Erythroblast (primary cell): Measurements from ENCODE around the gene LRRC47.

Experiments
- DNase-seq, 2 experiments: peaks; one replicate each; lab custom pipeline; 2025; lab: John Stamatoyannopoulos, UW
- GATA1 ChIP-seq: IDR thresholded peaks from 2 replicates; pipeline ENCODE4 v1.6.1; 2011; ENCODE audit warnings: low read depth, mild to moderate bottlenecking, control low read depth, low read length, moderate library complexity
- POLR2A ChIP-seq: IDR thresholded peaks from 2 replicates; pipeline ENCODE4 v1.6.1; 2011; ENCODE audit warnings: mild to moderate bottlenecking, low read length

The LRRC47 gene

DNA sequence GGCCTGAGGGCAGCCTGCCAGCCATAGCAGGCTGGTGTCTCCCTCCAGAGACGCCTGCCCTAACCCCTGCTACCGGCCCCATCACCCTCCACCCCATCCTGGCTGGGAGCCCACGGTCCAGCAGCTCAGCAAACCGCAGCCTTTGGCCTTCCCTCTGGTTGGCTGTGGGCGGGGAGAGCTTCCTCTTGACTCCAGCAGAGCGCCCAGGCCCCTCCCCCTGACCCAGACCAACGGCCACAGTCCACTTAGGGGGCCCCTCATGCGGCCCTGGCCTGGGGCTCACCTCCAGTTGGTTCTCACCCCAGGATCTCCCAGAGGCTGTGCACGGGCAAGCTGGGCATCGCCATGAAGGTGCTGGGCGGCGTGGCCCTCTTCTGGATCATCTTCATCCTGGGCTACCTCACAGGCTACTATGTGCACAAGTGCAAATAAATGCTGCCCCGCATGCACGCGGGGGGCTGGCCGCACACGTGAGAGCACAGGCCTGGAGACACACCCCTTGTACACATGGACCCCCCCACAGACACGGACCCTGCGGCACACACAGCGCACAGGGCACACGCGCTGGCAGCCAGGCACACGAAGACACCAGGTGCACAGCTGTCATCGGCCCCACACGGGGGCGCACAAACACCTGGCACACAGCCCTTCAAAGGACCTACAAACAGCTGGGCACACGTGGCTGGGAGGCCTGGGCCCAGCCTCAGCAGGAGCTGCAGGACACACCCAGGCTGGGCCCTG lies 20.6 kb downstream of the LRRC47 start:
- TF ChIP-seq POLR2A (peak; percentile 54), GATA1 (no peak)
- DNase-seq: peak; percentile 80 to 87

GRCh38 chr1:3774946-3775489 lies 21.3 kb downstream of the LRRC47 start:
- DNase-seq: peak; percentile 90 to 97
- peak; percentile 69 for TF ChIP-seq GATA1
- TF ChIP-seq POLR2A: no peak

DNA sequence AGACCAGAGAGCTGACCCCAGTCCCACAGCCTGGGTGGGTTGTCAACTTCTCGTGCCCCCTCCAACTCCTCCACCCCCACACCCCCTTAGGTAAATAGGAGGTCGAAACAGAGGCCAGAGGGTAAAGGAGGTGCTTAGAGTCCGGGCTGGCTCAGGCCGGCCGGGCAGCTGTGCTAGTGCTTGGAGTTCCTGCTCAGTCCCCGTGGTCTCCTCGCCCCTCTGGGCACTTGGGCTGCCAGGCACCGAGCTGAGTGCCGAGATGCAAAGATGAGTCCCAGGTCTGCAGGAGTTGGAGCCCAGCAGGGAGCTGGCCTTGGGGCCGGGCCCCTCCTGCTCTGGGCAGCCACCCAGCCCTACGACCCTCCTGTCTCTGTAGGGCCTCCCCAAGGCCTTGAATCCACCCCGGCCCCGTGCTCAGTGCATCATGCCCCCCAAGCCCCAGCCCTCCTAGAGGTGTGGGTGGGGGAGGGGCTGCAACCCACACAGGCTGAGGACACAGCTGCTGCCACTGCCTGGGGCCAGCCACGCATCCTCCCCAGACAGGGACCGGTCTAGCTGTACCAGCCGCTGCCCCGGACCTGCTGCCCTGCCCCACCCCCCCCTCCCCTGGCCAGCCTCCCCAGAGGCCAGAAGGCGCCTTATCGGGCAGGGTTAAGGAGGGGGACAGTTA lies 21.9 kb downstream of the LRRC47 start:
- DNase-seq: no peak
- no peak for TF ChIP-seq GATA1
- TF ChIP-seq POLR2A: peak; percentile 30

DNA sequence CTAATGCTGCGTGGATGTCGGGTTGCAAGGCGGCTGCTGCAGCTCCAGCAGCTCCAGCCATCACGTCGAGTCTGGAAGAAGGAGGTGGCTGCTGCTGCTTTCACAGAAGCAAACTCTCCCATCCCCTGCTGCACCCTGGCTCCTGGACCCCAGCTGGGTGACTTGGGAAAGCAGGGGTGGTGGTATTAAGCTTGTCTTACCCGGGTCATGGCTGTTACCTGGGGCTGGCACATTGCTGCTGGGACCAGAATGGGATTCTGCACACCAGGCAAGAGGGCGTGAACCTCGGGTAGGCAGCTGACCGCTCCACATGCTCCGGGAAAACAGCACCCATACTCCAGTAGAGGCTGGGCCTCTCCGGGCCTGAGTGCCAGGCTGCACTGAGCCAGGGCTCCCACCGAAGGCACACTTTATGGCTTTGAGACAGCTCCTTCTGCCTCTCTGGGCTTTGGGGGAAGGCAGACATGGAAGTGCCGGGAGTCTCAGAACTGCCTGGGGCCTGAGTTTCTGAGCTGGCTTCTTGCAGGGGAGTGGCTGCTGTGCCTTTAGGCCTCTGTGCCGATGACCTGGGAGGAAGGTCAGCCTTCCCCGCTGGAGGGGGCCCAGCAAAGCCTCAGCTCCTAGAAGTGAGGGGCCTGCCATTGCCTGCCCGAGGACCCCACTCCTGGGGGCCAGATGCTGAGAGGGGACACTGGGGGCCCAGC lies 22.6 kb downstream of the LRRC47 start:
- no peak for TF ChIP-seq GATA1
- TF ChIP-seq POLR2A: peak; percentile 68
- DNase-seq: peak; percentile 56 to 58

GRCh38 chr1:3772715-3773571 lies 23.4 kb downstream of the LRRC47 start, which contains the start of gene SMIM1:
Gene SMIM1, plus strand, starts transcription at chr1:3772749. Its CDS starts 2,625 bp downstream, at chr1:3775374.
- peak; percentile 84 for TF ChIP-seq POLR2A
- TF ChIP-seq GATA1: no peak
- DNase-seq: peak; percentile 60 to 69

DNA sequence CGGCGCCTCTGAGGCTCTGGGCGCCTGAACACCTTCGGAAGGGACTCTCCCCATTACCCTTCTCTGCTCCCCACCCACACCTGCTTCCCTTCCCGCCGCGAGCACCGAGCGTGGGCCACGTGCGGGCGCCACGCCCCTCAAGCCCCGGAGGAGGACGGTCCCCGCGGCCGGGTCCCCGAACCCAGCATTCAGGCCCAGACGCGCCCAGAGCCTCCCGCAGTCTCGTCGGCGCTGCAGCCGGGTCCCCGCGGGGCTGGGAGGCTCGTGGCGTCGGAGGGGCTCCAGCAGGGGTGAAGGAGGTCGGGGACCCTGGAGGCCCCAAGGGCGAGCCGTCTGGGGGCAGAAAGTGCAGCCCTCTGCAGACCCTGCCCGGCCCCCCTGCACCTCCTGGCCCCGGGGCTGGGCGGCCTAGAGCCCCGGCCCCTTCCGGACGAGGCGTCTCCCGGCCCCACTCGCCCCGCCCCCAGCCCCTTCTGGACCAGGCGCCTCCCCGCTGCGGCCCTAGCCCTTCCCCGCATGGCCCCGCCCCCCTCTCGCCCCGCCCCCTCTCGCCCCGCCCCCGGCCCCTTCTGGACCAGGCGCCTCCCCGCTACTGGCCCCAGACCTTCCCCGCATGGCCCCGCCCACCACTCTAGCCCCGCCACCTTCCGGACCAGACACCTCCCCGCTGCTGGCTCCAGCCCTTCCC lies 24.1 kb downstream of the LRRC47 start:
- peak; percentile 93 to 95 for DNase-seq
- no peak for TF ChIP-seq GATA1
- TF ChIP-seq POLR2A: no peak

GRCh38 chr1:3771108-3772026 lies 24.9 kb downstream of the LRRC47 start:
- peak; percentile 43 to 49 for DNase-seq
- no peak for TF ChIP-seq POLR2A
- TF ChIP-seq GATA1: no peak

GRCh38 chr1:3770047-3770765 lies 26.1 kb downstream of the LRRC47 start:
- TF ChIP-seq GATA1 (no peak), POLR2A (no peak)
- DNase-seq: no peak

GRCh38 chr1:3768811-3769390 lies 27.4 kb downstream of the LRRC47 start:
- no peak for DNase-seq
- TF ChIP-seq POLR2A: no peak
- TF ChIP-seq GATA1: no peak

GRCh38 chr1:3767328-3767925 lies 28.9 kb downstream of the LRRC47 start:
- no peak for DNase-seq
- TF ChIP-seq GATA1 (no peak), POLR2A (peak; percentile 3)
